NCI-H146 (cell line): ENCODE measurements around the gene ARHGEF3.

Experiments
- DNase-seq: peaks from one replicate; lab custom pipeline; 2025; lab: John Stamatoyannopoulos, UW

ARHGEF3 gene

GRCh38 chr3:56795829-56796185, 5.9 kb downstream of the ARHGEF3 start:
- no peak for DNase-seq

GRCh38 chr3:56795097-56795828, 6.5 kb downstream of the ARHGEF3 start:
- no peak for DNase-seq

DNA sequence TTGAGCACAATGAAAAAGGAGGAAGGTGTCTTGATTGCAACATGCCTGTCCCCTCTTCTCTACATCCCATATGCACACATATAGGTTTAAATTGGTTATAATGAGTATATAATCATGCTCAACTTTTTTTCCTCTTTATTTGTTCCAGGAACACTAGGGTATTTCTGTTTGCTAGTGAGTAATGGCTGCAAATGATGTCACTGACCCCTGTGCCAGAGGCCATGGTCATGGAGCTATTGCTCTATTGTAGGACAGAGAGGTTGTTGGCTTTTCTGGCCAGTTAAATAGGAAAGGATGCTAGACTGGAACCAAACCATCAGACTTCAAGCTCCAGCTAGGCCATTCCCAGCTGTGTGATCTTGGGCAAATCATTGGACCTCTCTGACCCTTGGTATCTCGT, 9.6 kb downstream of the ARHGEF3 start:
- no peak for DNase-seq

DNA sequence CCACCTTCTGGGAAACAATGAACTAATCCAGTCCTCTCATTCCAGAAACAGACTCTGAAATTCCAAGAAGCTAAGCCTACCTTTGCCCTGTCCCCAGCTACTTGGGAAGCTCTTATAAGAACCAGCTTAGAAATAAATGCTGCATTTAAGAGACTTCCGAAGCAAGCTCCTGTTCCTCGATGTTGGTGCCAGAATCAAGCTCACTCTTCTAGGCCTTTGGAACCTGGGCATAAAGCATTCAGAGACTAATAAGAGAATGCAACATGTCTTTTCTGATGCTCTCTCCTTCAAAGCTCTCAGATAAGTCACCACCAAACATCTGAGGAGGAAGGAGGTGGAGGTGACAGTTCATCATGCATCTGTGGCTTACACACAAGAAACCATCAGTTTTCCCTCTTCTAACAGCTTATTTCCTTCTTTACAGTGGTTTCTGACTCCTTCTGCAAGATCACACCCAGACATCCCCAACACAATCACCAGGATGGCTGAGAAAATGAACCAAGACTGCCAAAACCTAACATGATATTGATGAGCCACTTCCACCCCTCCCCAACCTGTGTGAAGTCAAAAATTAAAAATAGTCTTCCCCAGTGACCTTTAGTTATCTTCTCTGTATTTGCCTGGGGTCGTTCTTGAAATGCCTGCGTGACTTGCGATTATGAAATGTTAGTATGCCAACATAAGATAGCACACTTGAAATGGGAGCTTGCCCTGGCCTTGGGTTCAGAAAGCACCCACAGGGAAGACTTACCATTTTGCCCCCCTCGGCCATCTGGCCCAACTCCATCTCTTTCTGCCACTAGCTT, 11.5 kb downstream of the ARHGEF3 start:
- no peak for DNase-seq

GRCh38 chr3:56789076-56789475, 12.7 kb downstream of the ARHGEF3 start:
- no peak for DNase-seq

- no peak for DNase-seq
Observed at GRCh38 chr3:56788521-56788920, 13.2 kb downstream of the ARHGEF3 start.

DNA sequence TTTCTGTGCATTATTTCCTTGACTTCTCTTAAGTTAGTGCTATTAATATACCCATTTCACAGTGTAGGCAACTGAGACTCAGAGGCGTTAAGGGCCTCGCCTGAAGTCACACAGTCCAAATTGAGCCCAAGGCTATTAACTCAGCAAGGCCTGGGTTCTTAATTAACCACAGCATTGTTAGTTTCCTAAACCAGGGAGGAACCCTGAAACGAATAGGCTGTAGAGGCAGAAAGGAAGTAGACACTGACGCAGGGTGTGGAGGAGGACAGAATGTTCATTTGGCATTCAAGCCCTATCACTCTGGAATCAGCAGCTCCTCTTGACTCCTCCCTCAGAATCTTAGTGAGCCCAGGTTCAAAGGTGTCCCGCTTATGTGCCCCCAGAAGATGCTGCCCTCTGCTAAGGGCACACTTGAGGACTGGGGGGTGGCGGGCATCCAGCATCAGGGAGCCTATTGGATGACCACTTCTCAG, 13.9 kb downstream of the ARHGEF3 start:
- no peak for DNase-seq

DNA sequence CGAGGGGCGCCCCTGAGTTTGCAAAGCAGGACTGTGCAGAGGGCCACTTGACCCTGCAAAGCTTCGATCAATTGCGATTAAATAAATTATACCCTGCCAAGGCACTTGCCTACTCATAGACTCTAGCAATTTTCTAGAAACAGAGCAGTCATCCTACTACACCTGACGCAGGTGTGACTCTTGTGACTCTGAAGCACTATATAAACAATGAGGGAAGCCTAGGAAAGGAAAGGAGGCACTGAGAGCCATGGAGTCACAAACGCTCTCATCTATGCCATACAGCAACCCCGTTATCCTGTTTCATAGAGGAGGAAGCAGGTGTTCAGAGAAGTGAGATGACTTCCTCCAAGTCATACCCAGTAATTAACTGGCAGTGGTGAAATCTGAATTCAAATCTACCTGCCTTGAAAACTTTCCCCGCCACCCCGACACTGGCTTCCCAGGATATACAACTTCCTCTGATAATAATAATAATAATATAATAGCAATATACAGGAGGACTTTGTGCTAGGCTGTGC, 14.4 kb downstream of the ARHGEF3 start:
- no peak for DNase-seq

- no peak for DNase-seq
Observed at GRCh38 chr3:56785499-56785898, 16.2 kb downstream of the ARHGEF3 start.

GRCh38 chr3:56784448-56785001, 17.2 kb downstream of the ARHGEF3 start:
- no peak for DNase-seq

DNA sequence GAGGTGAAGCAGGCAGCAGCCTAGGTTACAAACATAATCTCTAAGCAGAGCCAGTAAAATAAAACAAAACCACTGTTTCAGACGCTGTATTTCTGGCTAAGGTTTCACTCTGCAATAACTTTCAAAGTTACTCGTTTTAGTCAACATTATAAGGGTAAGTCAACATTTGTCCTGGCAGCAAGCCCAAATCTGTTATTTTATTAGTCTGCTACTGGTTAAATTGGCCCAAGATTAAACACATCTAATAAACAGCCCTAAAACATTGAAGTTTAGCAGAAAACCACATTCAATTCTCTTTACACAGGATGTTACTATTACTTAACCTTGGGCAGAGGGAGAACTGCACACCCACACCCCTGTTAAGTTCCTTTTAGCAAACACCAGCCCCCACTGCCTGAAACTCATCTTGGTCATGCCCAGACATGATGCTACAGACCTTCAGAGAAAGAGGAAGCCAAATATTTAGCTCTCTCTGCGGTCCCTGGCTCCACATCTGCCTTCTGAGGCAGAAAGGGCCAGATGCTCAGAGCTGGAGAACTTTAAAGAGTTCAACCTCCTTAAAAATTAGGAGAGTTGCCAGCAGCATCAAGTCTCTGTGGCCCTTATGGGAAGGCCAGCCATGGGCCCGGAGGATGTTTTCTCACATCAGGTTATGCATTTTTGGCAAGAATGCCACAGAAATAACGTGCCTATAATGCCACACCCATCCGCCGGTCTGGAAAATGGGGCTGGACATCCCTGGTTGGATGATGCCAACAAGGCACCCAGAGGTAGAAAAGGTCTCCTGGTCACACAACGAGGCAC, 17.9 kb downstream of the ARHGEF3 start:
- peak; percentile 47 for DNase-seq

GRCh38 chr3:56782906-56783305, 18.8 kb downstream of the ARHGEF3 start:
- DNase-seq: no peak

GRCh38 chr3:56782215-56782614, 19.5 kb downstream of the ARHGEF3 start:
- DNase-seq: peak; percentile 28

DNA sequence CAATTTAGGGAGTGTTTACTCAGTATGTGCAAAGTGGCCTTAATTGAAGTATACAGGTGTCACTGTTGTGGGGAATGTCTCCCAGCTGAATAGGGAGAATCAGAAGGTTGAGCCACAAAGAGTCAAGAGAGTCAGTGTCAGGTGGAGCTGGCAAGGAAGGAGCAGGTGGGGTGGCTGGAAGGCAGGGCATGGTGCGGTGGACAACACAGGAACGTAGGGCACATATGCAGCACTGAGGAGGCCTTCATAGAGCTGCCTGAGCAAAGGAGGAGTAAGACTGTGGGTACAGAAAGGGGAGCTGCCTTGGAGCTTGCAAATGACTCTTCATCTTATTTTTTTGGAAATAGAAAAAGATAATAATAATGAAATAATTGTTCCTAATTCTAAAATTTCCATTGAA, 20.0 kb downstream of the ARHGEF3 start:
- peak; percentile 20 for DNase-seq

GRCh38 chr3:56780936-56781335, 20.8 kb downstream of the ARHGEF3 start:
- DNase-seq: no peak

DNA sequence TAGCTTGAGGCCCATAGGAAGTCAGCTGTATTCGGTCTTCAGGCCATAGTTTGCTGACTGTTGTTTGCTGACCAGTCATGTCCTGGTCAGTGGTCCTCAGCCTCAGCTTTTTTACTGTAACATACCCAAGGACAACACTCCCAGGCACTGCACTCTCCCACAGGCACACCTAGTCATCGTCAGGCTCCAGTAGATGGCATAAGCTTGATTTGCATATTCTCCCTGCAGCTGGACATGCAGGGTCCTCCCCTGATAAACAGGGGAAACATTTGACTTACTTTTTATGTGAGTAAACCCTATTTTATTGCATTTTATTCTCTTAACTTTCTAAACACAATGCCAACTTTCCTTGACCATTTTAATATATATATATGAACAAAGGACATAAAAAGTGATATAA, 22.9 kb downstream of the ARHGEF3 start:
- no peak for DNase-seq

DNA sequence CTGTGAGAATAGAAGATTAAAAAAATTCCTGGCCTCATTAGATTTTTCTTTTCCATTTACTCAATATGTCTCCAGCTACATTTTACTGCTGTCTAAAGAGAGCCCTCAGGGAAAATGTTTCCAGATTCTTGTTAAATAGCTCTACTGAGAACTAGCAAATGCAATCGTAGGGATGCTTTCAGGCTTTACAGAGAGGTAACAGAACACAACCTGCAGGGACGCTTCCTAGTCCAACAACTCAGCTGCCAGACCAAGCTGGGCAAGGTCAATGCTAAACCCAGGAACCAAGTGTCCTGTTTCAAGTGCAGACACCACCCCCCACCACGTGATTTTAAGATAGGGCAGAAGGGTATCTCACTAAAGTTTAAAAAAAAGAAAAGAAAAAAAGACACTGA, 25.2 kb downstream of the ARHGEF3 start:
- no peak for DNase-seq

DNA sequence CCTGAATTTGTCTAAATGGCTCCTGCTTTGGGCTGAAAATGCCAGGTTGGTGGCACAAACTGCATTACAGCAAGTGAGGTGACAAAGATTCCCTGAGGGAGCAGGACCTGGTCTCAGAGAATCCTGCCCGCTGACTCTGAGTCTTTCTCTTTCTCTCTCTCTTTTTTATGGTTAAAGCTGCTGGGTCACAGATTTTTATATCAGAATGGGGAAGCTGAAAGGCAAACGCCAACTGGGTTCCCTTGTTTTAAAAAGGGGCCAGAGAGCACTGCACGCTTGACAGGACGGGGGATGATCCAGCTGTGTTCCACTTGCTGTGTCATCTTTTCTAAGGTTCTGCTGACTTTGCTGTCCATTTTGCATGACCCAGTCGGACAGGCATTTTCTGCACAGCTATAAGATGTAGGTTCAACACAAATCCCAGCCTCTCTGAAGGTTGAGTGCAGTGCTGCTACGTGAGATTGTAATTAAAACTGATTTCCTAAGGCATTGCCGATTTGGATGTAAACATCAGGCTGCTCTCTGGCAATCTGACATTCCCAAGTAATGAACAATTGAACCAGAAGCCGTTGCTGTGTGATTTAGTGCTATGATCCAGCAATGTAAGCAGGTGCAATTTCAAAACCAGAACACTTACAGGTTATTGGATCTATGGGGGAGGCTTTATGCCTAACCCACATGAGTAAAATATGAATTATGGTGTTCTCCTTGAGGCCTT, 25.8 kb downstream of the ARHGEF3 start:
- DNase-seq: no peak

DNA sequence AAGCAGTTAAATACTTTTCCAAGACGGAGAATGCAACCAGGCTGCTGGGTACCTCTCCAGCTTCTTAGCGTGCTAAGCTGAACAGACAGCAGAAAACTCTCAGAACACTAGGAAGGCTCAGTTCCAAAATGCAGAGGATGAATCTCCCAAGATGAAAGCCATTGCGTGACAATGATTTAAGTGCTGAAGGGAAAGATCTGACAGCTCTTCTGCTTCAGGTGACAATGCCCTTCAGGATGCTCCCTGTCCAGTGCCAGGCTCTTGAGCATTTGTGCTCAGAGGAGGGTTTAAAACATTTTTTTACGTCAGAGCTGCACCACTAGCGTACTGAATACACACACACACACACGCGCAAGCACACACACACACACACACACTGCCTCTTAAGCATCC, 26.3 kb downstream of the ARHGEF3 start:
- no peak for DNase-seq

- DNase-seq: no peak
Observed at GRCh38 chr3:56773986-56774385, 27.8 kb downstream of the ARHGEF3 start.
